Stimulated activated CD4-positive, alpha-beta T cell treated with anti-CD3 and anti-CD28 coated beads, Interleukin-4, amount 100 ng/mL, for 48 hours (primary cell): ENCODE measurements around the gene NUDT22.

ENCODE experiments used
- DNase-seq, 2 donors: peaks; one replicate each; pipeline ENCODE4 v3.0.0-alpha.2; 2020; ENCODE audit warnings: low read depth in 2 of 2

Gene NUDT22

GRCh38 chr11:64269540-64270220, 43.6 kb downstream of the NUDT22 start:
- DNase-seq = peak; percentile 96 to 97

- DNase-seq = no peak
Observed at GRCh38 chr11:64275031-64275800, 49.1 kb downstream of the NUDT22 start.

GRCh38 chr11:64275841-64276240, 49.8 kb downstream of the NUDT22 start:
- DNase-seq = no peak

- DNase-seq = no peak
Observed at GRCh38 chr11:64276653-64277431, 50.8 kb downstream of the NUDT22 start.

- DNase-seq = no peak
Observed at GRCh38 chr11:64278576-64279190, 52.6 kb downstream of the NUDT22 start.
